ENCODE measurements around the gene SEMA3B. TPM values are rescaled to one million over a fixed set of nuclear protein-coding genes. Genes with fewer than 3 reads are reported as not detected.
A peak's percentile ranks its signal among the peaks of the same experiment; 100 is the strongest.

SEMA3B gene
- total and polyA plus RNA-seq, 5 donors from 2014 or later, result 1.7 TPM; not detected in 4

DNA sequence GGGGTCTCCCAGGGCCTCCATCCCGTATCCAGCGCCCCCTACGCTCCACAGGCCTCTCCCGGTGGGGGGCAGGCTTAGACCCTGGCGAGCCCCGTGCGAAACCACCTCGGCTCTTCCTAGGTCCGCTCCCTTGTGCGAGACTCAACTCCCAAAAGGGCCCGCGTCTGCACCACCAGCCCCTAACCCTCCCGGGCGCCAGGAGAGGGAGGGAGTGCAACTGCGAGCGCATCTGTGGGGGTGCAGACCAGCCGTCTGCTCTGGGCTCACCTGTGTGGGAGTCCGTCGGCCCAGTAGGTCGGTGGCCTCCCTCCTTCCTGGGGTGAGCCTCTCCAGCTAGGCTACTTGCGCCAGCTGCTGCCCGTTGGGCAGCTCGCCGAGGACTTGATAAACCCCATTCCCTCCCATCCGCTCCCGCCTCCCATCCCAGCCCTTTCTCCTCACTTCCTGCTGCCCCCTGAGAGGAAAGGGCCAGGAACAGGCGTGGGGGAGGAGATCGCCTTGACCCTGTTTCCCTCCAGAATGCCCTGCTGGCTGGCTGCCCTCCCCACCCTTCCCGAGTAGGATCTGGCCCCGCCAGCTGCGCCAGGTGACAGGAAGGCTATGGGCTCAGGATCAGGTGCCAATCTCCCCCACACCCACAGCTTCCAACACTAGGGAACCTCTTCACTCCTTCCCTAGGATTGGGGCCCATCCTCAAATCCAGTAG is 53.6 kb downstream of the SEMA3B start, which contains the start of gene HYAL2:
TSS of gene HYAL2 (minus strand) at position 360 of the 706 bp plus-strand sequence. CDS start 2,256 bp downstream, outside the sequence.
- no peak for ATAC-seq (ENCODE audit: low read depth in 2 of 2)
- no peaks in the 10 kb centered on the region for H3K9me3 Mint-ChIP-seq
- DNase-seq, result no peak
- H3K27ac ChIP-seq (ENCODE audit: insufficient read depth, low read length, poor library complexity, severe bottlenecking), result peak within 1 kb of the TSS; percentile 76
- no peaks in the 10 kb centered on the region for H3K27me3 ChIP-seq (ENCODE audit: control insufficient read depth, insufficient read depth, low read length)
- peak within 1 kb of the TSS; percentile 88 to 95 (median 89) for H3K27ac Mint-ChIP-seq
- H3K36me3 Mint-ChIP-seq, result no peaks in the 10 kb centered on the region
- peaks cover 5 to 53% (median 12%) of the 10 kb centered on the region in 4 donors for H3K4me1 Mint-ChIP-seq
- peaks cover 10% of the 10 kb centered on the region for H3K36me3 ChIP-seq (ENCODE audit: control insufficient read depth, insufficient read depth, low read length)
- H3K4me3 ChIP-seq (ENCODE audit: low read depth, low read length), result peak within 1 kb of the TSS; percentile 19
- no peaks in the 10 kb centered on the region for H3K9me3 ChIP-seq (ENCODE audit: control insufficient read depth in 2 of 2, low read length in 2 of 2)
- no peaks in the 10 kb centered on the region for H3K27me3 Mint-ChIP-seq
- H3K4me3 Mint-ChIP-seq, result peak within 1 kb of the TSS; percentile 86 to 94 (median 90)
- H3K4me1 ChIP-seq (ENCODE audit: control insufficient read depth, insufficient read depth, low read length, poor library complexity, severe bottlenecking), result peaks cover 35% of the 10 kb centered on the region

DNA sequence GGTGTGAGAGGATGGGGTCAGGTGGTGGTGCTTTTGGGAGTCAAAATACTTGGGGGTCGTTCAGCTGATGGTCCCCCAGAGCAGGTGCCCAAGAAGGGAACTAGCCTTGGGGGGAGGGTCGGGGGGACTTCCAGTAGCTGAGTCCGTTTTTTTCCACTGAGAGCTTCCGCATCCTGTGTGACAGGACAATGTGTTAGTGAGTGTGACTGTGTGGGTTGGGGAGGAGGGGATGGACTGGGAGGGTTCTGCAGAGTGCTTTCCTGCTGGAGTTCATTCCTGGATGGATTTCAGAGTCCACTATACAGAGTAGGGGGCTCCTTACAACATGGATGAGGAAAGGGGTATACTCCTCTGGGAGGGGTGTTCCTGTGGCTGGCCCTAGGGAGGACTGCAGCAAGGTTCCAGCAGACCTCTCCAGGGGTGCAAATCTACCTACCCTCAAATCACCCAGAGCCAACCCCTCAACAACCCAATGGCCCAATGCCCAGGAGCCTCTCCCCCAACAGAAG is 54.2 kb downstream of the SEMA3B start:
- peak overlapping the region; percentile 38 to 94 (median 71) for H3K4me3 Mint-ChIP-seq
- H3K27ac ChIP-seq (ENCODE audit: insufficient read depth, low read length, poor library complexity, severe bottlenecking), result no peak overlapping the region
- peaks cover 36% of the 10 kb centered on the region for H3K4me1 ChIP-seq (ENCODE audit: control insufficient read depth, insufficient read depth, low read length, poor library complexity, severe bottlenecking)
- H3K36me3 ChIP-seq (ENCODE audit: control insufficient read depth, insufficient read depth, low read length), result peaks cover 10% of the 10 kb centered on the region
- peaks cover 7 to 53% (median 13%) of the 10 kb centered on the region in 4 donors for H3K4me1 Mint-ChIP-seq
- no peaks in the 10 kb centered on the region for H3K27me3 Mint-ChIP-seq
- no peaks in the 10 kb centered on the region for H3K27me3 ChIP-seq (ENCODE audit: control insufficient read depth, insufficient read depth, low read length)
- peaks cover 2% of the 10 kb centered on the region for H3K36me3 Mint-ChIP-seq
- H3K9me3 Mint-ChIP-seq, result no peaks in the 10 kb centered on the region
- DNase-seq (no peak), ATAC-seq (ENCODE audit: low read depth in 2 of 2) (no peak)
- H3K4me3 ChIP-seq (ENCODE audit: low read depth, low read length), result no peak overlapping the region
- no peaks in the 10 kb centered on the region for H3K9me3 ChIP-seq (ENCODE audit: control insufficient read depth in 2 of 2, low read length in 2 of 2)
- H3K27ac Mint-ChIP-seq, result peak overlapping the region in 2 of 3 donors; percentile 58 to 77

DNA sequence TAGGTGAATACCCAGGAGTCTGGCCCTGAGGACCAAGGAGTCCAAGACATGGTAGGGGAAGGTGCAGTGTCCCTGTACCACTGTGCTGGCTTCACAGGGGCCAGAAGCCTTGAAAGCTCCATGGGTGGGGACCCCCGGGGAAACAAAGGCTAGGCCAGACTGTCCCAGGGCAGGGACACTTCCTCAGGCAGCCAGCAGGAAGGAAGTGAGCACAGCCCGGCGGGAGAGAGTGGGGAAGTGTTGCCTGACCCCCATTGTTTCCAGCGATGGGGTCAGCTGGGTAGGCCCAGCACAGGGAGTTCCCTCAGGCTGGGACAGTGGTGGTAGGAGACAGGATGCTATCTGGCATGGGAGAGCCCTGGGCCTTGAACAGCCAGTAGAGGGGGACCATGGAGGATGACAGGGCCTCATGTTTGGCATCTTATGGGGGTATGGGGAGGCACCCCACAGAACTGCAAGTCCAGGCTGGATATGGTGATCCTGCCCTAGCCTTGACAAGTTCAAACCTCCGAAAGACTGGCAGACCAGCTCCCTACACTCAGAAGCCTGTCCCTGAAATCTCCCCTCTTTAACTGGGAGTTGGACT is 54.8 kb downstream of the SEMA3B start:
- Histone ChIP-seq H3K4me3 (ENCODE audit: low read depth, low read length) (no peak overlapping the region), H3K27me3 (ENCODE audit: control insufficient read depth, insufficient read depth, low read length) (no peaks in the 10 kb centered on the region), H3K4me1 (ENCODE audit: control insufficient read depth, insufficient read depth, low read length, poor library complexity, severe bottlenecking) (peaks cover 42% of the 10 kb centered on the region), H3K9me3 (ENCODE audit: control insufficient read depth in 2 of 2, low read length in 2 of 2) (no peaks in the 10 kb centered on the region), H3K36me3 (ENCODE audit: control insufficient read depth, insufficient read depth, low read length) (peaks cover 10% of the 10 kb centered on the region), H3K27ac (ENCODE audit: insufficient read depth, low read length, poor library complexity, severe bottlenecking) (no peak overlapping the region)
- peaks cover 6% of the 10 kb centered on the region for H3K36me3 Mint-ChIP-seq
- peaks cover 5 to 55% (median 16%) of the 10 kb centered on the region in 4 donors for H3K4me1 Mint-ChIP-seq
- no peaks in the 10 kb centered on the region for H3K27me3 Mint-ChIP-seq
- DNase-seq (no peak), ATAC-seq (ENCODE audit: low read depth in 2 of 2) (no peak)
- peak overlapping the region; percentile 58 to 83 (median 71) for H3K27ac Mint-ChIP-seq
- no peaks in the 10 kb centered on the region for H3K9me3 Mint-ChIP-seq
- peak overlapping the region; percentile 38 to 94 (median 71) for H3K4me3 Mint-ChIP-seq

DNA sequence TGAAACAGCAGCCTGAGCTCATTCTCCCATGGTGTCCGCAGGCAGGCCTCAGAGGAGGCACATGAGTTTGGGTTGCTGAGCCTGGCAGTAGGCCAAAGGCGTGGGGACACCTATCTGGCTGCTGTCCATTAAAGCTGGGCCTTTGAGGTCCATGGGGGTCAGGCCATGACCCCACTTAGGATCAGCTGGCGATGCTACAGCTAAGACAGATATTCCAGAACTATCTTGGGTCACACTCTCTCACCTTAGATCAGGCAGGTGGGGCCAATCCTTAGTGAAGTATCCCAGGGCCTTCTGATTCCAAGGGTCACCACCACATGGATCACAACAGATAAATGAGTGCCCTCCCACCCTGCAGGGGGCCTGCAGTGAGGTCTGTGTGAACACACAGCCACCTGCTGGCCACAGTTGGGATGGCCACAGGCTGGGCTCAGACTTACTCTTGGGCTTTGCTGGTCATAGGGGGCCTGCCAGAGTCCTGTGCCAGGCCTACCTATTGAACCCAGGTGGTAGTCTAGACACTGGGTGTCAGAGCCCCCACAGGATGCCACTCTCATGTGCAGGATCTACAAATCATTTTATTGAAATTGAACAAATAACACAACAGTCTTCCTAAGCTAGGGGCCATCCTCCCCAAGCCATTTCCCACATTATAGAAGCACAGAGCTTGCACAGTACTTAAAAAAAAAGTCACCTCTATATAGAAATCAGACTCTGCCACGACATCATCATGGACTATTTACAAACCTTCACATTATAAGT is 55.6 kb downstream of the SEMA3B start:
- Mint-ChIP-seq H3K4me1 (peaks cover 5 to 51% (median 14%) of the 10 kb centered on the region in 4 donors), H3K27ac (peak overlapping the region; percentile 43 to 83 (median 58)), H3K36me3 (peaks cover 6% of the 10 kb centered on the region), H3K27me3 (no peaks in the 10 kb centered on the region), H3K4me3 (peak overlapping the region in 3 of 4 donors; percentile 11 to 94 (median 80)), H3K9me3 (no peaks in the 10 kb centered on the region)
- DNase-seq, result peak; percentile 46 to 64 (median 46)
- H3K27me3 ChIP-seq (ENCODE audit: control insufficient read depth, insufficient read depth, low read length), result no peaks in the 10 kb centered on the region
- H3K36me3 ChIP-seq (ENCODE audit: control insufficient read depth, insufficient read depth, low read length), result peaks cover 10% of the 10 kb centered on the region
- H3K4me1 ChIP-seq (ENCODE audit: control insufficient read depth, insufficient read depth, low read length, poor library complexity, severe bottlenecking), result peaks cover 42% of the 10 kb centered on the region
- no peak overlapping the region for H3K4me3 ChIP-seq (ENCODE audit: low read depth, low read length)
- ATAC-seq (ENCODE audit: low read depth in 2 of 2), result no peak
- no peaks in the 10 kb centered on the region for H3K9me3 ChIP-seq (ENCODE audit: control insufficient read depth in 2 of 2, low read length in 2 of 2)
- no peak overlapping the region for H3K27ac ChIP-seq (ENCODE audit: insufficient read depth, low read length, poor library complexity, severe bottlenecking)

DNA sequence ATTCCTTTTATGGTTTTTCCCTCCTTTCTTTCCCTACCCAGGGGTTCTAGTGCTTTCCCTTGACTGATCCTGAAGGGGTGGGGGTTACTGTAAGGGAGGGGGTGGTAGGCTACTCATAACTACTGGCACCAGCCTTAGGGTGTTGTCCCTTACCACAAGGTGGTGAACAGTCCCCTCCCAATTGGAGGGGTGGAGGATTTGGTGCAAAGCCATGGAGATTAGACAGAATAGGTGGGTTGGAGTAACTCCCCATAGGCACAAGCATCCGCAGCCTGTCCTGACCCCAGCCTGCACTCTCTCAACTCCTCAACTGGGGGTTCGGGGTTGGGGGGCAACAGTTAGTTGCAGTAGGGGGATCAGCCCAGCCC is 56.1 kb downstream of the SEMA3B start:
- Mint-ChIP-seq H3K9me3 (no peaks in the 10 kb centered on the region), H3K27ac (peak overlapping the region in 2 of 3 donors; percentile 49 to 83), H3K27me3 (no peaks in the 10 kb centered on the region), H3K4me3 (peak overlapping the region in 3 of 4 donors; percentile 37 to 94 (median 80)), H3K36me3 (peaks cover 6% of the 10 kb centered on the region), H3K4me1 (peaks cover 2 to 45% (median 11%) of the 10 kb centered on the region in 4 donors)
- H3K4me3 ChIP-seq (ENCODE audit: low read depth, low read length), result no peak overlapping the region
- ATAC-seq (ENCODE audit: low read depth in 2 of 2), result no peak
- H3K27me3 ChIP-seq (ENCODE audit: control insufficient read depth, insufficient read depth, low read length), result no peaks in the 10 kb centered on the region
- H3K9me3 ChIP-seq (ENCODE audit: control insufficient read depth in 2 of 2, low read length in 2 of 2), result no peaks in the 10 kb centered on the region
- peaks cover 37% of the 10 kb centered on the region for H3K4me1 ChIP-seq (ENCODE audit: control insufficient read depth, insufficient read depth, low read length, poor library complexity, severe bottlenecking)
- H3K27ac ChIP-seq (ENCODE audit: insufficient read depth, low read length, poor library complexity, severe bottlenecking), result no peak overlapping the region
- H3K36me3 ChIP-seq (ENCODE audit: control insufficient read depth, insufficient read depth, low read length), result peaks cover 16% of the 10 kb centered on the region
- DNase-seq, result no peak

DNA sequence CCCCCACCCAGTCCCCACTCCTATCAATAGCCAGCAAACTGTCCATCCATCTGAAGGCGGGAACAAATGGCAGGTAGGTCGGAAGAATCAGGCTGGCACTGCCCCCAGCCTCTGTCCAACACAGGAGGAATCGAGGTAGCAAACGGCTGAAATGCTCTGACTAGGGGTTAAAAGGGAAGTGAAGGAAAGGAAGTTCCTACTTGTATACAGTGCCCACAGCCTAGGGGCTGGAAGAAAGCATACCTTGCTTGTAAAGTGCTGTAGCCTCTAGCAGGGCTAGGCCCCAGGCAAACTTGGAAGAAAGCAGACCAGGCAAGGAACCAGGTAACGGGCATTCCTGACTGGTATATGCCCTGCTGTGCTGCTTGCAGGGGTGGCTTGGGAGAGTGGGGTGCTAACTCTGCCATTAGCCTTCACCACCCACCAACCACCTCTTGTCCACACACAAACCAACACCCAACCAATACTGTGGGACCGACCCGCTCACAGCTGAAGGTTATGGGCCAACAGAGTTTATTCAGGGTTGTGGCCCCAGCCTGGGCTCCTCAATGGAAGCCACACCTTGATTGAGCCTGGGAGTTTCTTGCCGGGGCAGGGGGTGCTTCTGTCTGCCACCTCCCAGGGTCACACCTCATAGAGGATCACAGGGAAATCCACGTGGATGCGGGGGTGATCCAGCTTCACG is 56.7 kb downstream of the SEMA3B start:
- DNase-seq, result no peak
- Mint-ChIP-seq H3K9me3 (no peaks in the 10 kb centered on the region), H3K4me1 (peaks cover 2 to 40% (median 11%) of the 10 kb centered on the region in 4 donors), H3K4me3 (peak overlapping the region; percentile 77 to 96 (median 93)), H3K27me3 (no peaks in the 10 kb centered on the region), H3K36me3 (peaks cover 6% of the 10 kb centered on the region), H3K27ac (no peak overlapping the region)
- Histone ChIP-seq H3K9me3 (ENCODE audit: control insufficient read depth in 2 of 2, low read length in 2 of 2) (no peaks in the 10 kb centered on the region), H3K27ac (ENCODE audit: insufficient read depth, low read length, poor library complexity, severe bottlenecking) (no peak overlapping the region), H3K36me3 (ENCODE audit: control insufficient read depth, insufficient read depth, low read length) (peaks cover 21% of the 10 kb centered on the region), H3K27me3 (ENCODE audit: control insufficient read depth, insufficient read depth, low read length) (no peaks in the 10 kb centered on the region), H3K4me1 (ENCODE audit: control insufficient read depth, insufficient read depth, low read length, poor library complexity, severe bottlenecking) (peaks cover 31% of the 10 kb centered on the region), H3K4me3 (ENCODE audit: low read depth, low read length) (no peak overlapping the region)
- ATAC-seq (ENCODE audit: low read depth in 2 of 2), result no peak

DNA sequence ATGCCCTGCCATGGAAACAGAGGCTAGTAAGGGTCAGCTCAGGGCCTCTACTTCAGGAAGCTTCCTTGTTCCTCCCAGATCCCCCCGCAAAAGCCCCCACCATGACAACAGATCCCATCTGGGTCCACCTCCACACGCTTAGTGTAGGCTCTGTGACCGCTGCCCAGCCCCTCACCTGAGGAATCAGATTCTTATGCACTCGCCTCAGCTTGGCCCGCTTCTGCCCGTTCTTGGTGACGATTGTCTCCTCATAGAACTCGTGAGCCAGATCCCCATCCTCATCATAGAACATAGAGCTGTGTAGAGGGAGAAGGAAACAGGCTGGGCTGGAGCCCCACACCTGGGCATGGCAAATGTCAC is 57.2 kb downstream of the SEMA3B start:
- no peak overlapping the region for H3K27ac Mint-ChIP-seq
- H3K9me3 Mint-ChIP-seq, result no peaks in the 10 kb centered on the region
- H3K9me3 ChIP-seq (ENCODE audit: control insufficient read depth in 2 of 2, low read length in 2 of 2), result no peaks in the 10 kb centered on the region
- H3K4me3 ChIP-seq (ENCODE audit: low read depth, low read length), result no peak overlapping the region
- H3K4me1 Mint-ChIP-seq, result peaks cover 2 to 40% (median 11%) of the 10 kb centered on the region in 4 donors
- H3K27me3 Mint-ChIP-seq, result no peaks in the 10 kb centered on the region
- H3K27me3 ChIP-seq (ENCODE audit: control insufficient read depth, insufficient read depth, low read length), result no peaks in the 10 kb centered on the region
- ATAC-seq (ENCODE audit: low read depth in 2 of 2), result no peak
- H3K36me3 Mint-ChIP-seq, result peaks cover 8% of the 10 kb centered on the region
- no peak for DNase-seq
- peak overlapping the region; percentile 91 to 96 (median 93) for H3K4me3 Mint-ChIP-seq
- no peak overlapping the region for H3K27ac ChIP-seq (ENCODE audit: insufficient read depth, low read length, poor library complexity, severe bottlenecking)
- peaks cover 29% of the 10 kb centered on the region for H3K4me1 ChIP-seq (ENCODE audit: control insufficient read depth, insufficient read depth, low read length, poor library complexity, severe bottlenecking)
- H3K36me3 ChIP-seq (ENCODE audit: control insufficient read depth, insufficient read depth, low read length), result peaks cover 26% of the 10 kb centered on the region

Data from CD4-positive, CD25-positive, alpha-beta regulatory T cell (primary cell).